Measurements from ENCODE around the gene TMC8.
"Not testable (repeated sequence)": the region's sequence is repeated elsewhere in the genome, so short reads cannot be mapped to it uniquely, and the experiment has no call there.

The TMC8 gene, protein sequence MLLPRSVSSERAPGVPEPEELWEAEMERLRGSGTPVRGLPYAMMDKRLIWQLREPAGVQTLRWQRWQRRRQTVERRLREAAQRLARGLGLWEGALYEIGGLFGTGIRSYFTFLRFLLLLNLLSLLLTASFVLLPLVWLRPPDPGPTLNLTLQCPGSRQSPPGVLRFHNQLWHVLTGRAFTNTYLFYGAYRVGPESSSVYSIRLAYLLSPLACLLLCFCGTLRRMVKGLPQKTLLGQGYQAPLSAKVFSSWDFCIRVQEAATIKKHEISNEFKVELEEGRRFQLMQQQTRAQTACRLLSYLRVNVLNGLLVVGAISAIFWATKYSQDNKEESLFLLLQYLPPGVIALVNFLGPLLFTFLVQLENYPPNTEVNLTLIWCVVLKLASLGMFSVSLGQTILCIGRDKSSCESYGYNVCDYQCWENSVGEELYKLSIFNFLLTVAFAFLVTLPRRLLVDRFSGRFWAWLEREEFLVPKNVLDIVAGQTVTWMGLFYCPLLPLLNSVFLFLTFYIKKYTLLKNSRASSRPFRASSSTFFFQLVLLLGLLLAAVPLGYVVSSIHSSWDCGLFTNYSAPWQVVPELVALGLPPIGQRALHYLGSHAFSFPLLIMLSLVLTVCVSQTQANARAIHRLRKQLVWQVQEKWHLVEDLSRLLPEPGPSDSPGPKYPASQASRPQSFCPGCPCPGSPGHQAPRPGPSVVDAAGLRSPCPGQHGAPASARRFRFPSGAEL

GRCh38 chr17:78130437-78131101, at the start of gene TMC8:
TSS of gene TMC8 (plus strand) at chr17:78130771. CDS start at chr17:78131589, 818 bp downstream.
- no peak for DNase-seq

DNA sequence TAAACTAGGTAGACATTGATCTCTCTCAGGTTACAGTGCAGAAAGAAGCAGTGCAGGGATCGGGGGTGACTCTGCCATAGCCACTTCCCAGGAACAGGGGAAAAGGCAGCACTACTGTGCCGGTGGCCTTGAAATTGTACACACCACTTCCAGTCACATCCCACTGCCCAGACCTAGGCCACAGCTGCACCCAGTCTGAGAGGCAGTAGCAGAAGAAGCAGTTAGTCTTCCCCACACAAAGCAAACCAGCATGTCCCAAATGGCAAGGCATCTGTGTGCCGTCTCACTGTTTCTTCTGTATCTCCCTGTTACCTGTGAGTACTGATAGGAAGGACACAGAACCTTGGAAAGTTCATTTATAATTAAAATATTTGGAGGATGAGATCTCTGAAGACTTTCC, 49.0 kb upstream of the TMC8 start:
- DNase-seq = no peak

GRCh38 chr17:78082355-78082872, 48.2 kb upstream of the TMC8 start:
- not testable (repeated sequence) for DNase-seq

DNA sequence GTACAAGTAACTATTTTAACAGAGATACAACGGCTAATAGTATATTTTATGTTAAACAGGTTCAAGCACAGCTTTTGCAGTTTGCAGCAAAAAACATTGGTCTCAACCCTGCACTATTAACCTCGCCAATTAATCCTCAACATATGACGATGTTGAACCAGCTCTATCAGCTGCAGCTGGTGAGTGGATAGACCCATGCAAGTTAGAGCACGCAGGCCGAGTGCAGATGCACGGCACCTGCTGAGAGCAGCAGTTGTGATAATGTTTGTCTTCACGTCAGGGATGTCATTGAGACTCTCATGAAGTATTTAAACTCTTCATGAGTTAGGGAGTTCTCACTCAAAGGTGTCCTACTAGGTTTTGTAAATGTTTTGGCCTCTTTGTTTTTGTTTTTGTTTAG, 47.6 kb upstream of the TMC8 start:
- DNase-seq = no peak

- no peak for DNase-seq
Measured at GRCh38 chr17:78086740-78087139, 43.8 kb upstream of the TMC8 start.

DNA sequence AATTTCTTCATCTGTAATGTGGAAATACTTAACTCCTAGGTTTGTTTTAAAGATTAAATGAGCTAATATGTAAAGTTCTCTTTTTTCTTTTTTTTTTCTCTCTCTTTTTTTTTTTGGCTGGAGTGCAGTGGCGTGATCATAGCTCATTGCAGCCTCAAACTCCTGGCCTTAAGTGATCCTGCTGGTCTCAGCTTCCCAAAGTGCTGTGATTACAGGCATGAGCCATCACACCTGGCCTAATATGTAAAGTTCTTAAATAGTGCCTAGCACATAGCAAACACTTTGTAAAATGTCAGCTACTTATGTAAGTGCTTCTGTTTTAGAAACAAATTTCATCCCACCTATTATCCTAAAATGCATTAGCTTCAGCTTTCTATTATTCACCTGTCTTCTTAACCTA, 42.0 kb upstream of the TMC8 start:
- no peak for DNase-seq

DNA sequence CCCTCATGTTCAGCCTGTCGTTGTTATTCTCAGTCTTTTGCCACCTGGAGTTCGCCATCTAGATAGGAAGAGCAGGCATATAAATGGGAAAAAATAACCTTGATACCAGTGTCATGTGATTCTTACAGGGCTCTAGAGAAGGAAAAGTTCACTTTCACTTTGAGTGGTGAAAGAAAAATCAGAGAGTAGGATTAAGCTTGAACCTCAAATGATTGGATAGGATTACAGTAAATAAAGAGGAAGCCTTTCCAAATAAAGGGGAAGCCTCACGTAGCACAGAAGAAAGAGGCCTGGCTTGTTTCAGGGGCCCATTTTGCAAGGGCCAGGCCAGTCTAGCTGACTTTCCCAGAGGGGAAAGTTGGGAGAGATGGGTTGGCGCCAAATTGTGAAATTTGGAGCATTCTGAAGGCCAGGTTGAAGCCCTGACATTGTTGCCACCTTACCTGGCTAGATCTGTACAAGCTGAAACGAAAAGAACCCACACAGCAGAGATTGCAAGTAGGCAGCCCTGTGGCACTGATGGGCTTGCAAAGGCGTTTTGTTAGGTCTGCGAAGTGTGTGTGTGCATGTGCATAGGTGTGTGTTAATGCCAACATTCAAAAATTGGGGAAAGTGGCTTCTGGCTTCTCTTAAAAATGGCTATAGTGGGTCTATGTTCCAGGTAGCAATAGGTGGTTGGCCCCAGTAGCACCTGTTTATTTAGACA, 40.8 kb upstream of the TMC8 start:
- no peak for DNase-seq

- DNase-seq = no peak
Measured at GRCh38 chr17:78092794-78093324, 37.7 kb upstream of the TMC8 start.

GRCh38 chr17:78095035-78095434, 35.5 kb upstream of the TMC8 start:
- DNase-seq = no peak

DNA sequence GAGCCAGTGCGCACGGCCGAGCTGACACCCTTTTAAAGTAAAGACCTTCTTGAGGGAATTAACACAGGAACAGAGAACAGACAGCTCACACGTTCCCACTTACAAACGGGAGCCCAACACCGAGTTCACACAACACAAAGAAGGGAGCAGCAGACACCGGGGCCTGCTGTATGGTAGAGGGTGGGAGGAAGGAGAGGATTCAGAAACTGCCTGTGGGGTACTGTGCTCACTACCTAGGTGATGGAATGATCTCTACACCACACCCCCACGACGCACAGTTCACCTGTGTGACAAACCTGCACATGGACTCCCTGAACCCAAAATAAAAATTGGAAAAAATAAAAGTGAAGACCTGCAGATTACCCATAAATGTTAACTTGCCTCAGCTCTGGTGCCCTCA, 34.5 kb upstream of the TMC8 start:
- DNase-seq = no peak

DNA sequence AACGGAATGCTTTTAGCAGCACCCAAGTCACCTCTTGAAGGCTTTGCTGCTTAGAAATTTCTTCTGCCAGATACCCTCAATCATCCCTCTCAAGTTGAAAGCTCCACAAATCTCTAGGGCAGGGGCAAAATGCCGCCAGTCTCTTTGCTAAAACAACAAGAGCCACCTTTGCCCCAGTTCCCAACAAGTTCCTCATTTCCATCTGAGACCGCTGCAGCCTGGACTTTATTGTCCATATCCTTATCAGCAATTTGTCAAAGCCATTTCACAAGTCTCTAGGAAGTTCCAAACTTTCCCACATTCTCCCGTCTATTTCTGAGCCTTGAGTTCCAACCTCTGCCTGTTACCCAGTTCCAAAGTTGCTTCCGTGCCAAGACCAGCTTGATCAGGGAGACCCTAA, 29.5 kb upstream of the TMC8 start:
- no peak for DNase-seq

DNA sequence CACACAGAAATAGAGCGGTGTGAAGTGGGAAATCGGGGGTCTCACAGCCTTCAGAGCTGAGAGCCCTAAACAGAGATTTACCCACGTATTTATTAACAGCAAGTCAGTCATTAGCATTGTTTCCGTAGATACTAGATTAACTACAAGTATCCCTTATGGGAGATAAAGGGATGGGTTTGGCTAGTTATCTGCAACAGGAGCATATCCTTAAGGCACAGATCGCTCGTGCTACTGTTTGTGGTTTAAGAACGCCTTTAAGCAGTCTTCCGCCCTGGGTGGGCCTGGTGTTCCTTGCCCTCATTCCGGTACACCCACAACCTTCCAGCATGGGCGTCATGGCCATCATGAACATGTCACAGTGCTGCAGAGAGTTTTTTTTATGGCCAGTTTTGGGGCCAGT, 29.0 kb upstream of the TMC8 start:
- DNase-seq = no peak

- DNase-seq = no peak
Measured at GRCh38 chr17:78103311-78103710, 27.3 kb upstream of the TMC8 start.

DNA sequence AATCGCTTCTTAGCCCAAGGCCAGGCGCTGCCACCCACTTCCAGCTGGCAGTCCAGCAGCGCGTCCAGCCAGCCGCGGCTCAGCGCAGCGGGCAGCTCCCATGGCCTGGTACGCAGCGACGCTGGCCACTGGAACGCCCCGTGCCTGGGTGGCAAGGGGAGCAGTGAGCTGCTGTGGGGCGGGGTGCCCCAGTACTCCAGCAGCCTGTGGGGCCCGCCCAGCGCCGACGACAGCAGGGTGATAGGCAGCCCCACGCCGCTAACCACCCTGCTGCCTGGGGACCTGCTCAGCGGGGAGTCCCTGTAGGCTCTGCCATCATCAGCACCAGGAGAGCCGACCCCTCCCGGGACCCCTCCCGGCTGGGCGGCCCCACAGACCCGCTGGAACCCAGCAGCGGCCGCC, 26.0 kb upstream of the TMC8 start:
- no peak for DNase-seq

GRCh38 chr17:78105101-78105500, 25.5 kb upstream of the TMC8 start:
- no peak for DNase-seq

GRCh38 chr17:78105551-78105950, 25.0 kb upstream of the TMC8 start:
- DNase-seq = no peak

GRCh38 chr17:78106211-78106610, 24.4 kb upstream of the TMC8 start:
- no peak for DNase-seq

GRCh38 chr17:78107457-78107856, 23.1 kb upstream of the TMC8 start:
- DNase-seq = no peak

GRCh38 chr17:78107976-78108725, 22.4 kb upstream of the TMC8 start:
- no peak for DNase-seq

DNA sequence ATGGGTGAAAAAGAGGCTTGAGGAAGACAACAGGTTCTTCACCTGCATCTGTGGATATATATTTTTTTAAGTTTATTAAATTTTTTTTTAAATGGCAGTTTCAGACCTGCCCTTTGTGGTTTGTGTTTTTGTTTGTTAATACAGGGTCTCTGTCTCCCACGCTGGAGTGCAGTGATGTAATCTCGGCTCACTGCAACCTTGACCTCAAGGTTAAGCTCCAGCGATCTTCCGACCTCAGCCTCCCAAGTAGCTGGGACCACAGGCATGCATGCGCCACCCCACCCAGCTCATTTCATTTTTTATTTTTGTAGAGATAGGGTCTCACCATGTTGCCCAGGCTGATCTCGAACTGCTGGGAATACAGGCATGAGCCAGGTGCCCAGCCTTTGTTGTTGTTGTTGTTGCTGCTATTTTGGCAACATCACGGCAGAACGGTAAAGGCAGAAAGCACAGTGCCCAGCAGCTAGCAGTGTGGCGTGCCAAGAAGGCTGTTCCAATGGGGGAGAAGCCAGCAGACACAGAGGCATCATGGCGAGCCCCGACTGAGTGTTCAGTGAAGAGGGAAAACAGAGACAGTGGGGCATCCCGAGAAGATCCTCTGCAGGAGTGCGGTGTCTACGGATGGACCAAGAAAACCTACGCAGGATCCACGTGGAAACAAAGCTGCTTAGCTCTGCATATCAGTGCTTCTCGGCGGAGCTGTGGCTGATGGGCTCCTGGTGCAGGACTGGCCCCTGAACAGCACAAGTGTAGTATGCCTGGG, 21.7 kb upstream of the TMC8 start:
- DNase-seq = no peak

- DNase-seq = no peak
Measured at GRCh38 chr17:78109489-78109761, 21.1 kb upstream of the TMC8 start.

Measured in NCI-H2029 (cell line).